Measurements from ENCODE around the gene HSFX4. TPM values are rescaled to one million over a fixed set of nuclear protein-coding genes. Genes with fewer than 3 reads are reported as not detected.
"Not testable (repeated sequence)": the region's sequence is repeated elsewhere in the genome, so short reads cannot be mapped to it uniquely, and the experiment has no call there.

The HSFX4 gene
- polyA plus RNA-seq, 2 of the 4 experiments (the other 2 are of a cell fraction): not detected

DNA sequence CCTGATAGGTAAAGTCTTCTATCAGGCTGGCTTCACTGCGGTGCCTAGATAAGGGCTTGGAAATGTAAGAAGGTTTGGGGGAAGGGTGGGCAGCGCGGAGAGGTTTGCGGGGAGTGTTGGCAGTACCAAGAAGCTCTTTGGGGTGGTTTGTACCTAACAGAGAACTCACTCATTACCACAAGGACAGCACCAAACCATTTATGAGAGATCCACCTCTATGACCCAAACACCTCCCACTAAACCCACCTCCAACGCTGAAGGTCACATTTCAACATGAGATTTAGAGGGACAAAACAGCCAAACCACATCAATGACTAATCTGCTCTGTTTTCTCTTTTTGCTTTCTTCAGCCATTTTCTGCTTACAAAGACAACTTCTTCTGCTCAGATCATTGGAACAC, 4.9 kb upstream of the HSFX4 start:
- H3K27ac ChIP-seq; H3K4me2 ChIP-seq; ATAC-seq; CTCF ChIA-PET; H3K9me3 ChIP-seq; DNase-seq (ENCODE audit: low read depth in 1 of 2, low spot score in 1 of 2); H3K4me3 ChIP-seq; H3K4me1 ChIP-seq; POLR2A ChIA-PET: not testable (repeated sequence)
- no CpG with 5 or more reads among the region's 5 CpGs for WGBS (ENCODE audit: missing lambda C conversion rate)
- FAIRE-seq: peak; percentile 98

DNA sequence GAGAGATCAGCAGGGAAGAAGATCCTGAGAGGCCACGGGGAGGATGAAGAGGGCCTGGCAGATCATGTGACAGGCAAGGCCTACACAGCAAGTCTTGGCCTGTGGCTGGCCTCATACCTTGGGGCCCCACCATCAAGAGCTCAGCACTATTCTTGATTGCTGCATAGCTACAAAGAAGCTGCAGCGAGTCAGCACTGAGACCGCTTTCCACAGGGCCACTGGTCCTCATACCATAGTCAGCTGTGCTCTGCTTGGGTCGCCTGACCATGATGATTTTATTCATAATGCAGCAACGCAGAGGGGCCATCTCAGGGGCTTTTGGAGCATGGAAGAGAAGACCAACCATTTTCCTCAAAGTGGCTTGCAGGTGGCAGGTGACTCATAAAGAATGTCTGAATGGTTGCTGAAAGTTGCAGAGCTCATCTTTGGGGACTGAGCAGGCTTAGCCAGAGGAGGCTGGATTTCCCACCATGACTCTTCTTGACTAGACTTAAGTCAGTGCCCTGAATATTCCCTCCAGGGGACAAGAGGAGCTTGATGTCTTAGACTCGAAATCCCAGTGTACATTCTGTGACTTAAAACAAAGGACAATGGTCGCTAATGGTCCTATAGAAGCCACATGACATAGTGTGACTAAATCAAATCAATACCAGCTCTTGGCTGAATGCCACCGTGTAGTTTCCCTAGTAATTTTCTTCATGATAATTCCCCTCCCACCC, 2.0 kb upstream of the HSFX4 start:
- H3K4me3 ChIP-seq; POLR2A ChIA-PET; H3K9me3 ChIP-seq; DNase-seq (ENCODE audit: low read depth in 1 of 2, low spot score in 1 of 2); H3K27ac ChIP-seq; H3K4me1 ChIP-seq; ATAC-seq; CTCF ChIA-PET; H3K4me2 ChIP-seq: not testable (repeated sequence)
- peak; percentile 49 for FAIRE-seq
- WGBS (ENCODE audit: missing lambda C conversion rate): 100% methylated on average over 1 of the region's 8 CpGs

DNA sequence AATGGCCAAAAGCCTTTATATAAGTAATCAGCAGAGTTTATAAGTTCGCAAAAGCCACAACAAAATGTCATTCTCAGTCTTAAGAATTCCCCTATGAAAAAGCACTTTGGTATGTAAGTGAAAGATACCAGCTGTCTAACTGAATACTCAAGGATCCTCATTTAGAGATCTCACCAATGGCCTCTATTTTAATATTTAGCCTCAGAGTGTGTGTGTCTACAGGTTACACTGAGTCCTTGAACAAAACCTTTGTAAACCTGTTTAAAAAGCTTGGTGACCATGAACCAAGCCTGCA, 1.5 kb upstream of the HSFX4 start:
- CTCF ChIA-PET; H3K4me2 ChIP-seq; POLR2A ChIA-PET; H3K9me3 ChIP-seq; ATAC-seq; H3K4me1 ChIP-seq; H3K4me3 ChIP-seq; DNase-seq (ENCODE audit: low read depth in 1 of 2, low spot score in 1 of 2); H3K27ac ChIP-seq: not testable (repeated sequence)
- no CpG with 5 or more reads among the region's 1 CpG for WGBS (ENCODE audit: missing lambda C conversion rate)
- FAIRE-seq: peak; percentile 96

- POLR2A ChIA-PET; ATAC-seq; H3K4me2 ChIP-seq; H3K4me3 ChIP-seq; H3K9me3 ChIP-seq; H3K4me1 ChIP-seq; CTCF ChIA-PET; H3K27ac ChIP-seq; DNase-seq (ENCODE audit: low read depth in 1 of 2, low spot score in 1 of 2): not testable (repeated sequence)
- WGBS (ENCODE audit: missing lambda C conversion rate): 100% methylated on average over 1 of the region's 1 CpG
- FAIRE-seq: peak; percentile 51
Measured at GRCh38 chrX:149928635-149929034, 738 bp upstream of the HSFX4 start.

- H3K4me2 ChIP-seq; H3K9me3 ChIP-seq; ATAC-seq; POLR2A ChIA-PET; H3K4me3 ChIP-seq; H3K4me1 ChIP-seq; DNase-seq (ENCODE audit: low read depth in 1 of 2, low spot score in 1 of 2); H3K27ac ChIP-seq: not testable (repeated sequence)
- WGBS (ENCODE audit: missing lambda C conversion rate): 83% methylated on average over 2 of the region's 4 CpGs
- CTCF ChIA-PET: interaction anchor here (0.6 kb wide), 1 partner anchor 324 kb away, joined by 4 read pairs; no protein-coding TSS in a partner anchor
- peak; percentile 98 for FAIRE-seq
Measured at GRCh38 chrX:149931355-149931754, 2.0 kb downstream of the HSFX4 start.

DNA sequence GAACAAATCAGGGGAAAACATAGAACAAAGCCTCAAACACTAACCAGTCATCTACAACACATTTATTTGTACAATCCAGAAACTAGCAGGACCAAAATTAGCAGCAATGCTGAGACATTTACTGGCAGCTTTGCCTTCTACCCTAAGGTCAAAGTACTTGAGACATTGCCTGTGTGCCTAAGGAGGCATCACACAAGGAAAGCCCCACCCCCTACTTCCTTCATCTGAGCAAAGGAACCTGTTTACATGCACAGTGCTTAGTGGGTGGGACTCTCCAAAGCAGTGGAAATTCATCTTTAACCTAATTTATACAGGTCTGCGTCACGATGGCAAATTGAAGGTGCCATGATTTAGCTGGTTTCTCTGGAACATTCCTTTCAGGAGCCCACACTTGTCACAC, 2.8 kb downstream of the HSFX4 start:
- CTCF ChIA-PET: interaction anchor here (0.6 kb wide), 1 partner anchor 323 kb away, joined by 4 read pairs; no protein-coding TSS in a partner anchor
- DNase-seq (ENCODE audit: low read depth in 1 of 2, low spot score in 1 of 2); H3K4me2 ChIP-seq; H3K4me3 ChIP-seq; POLR2A ChIA-PET; FAIRE-seq; ATAC-seq; H3K4me1 ChIP-seq; H3K9me3 ChIP-seq; H3K27ac ChIP-seq: not testable (repeated sequence)
- WGBS (ENCODE audit: missing lambda C conversion rate): 96% methylated on average over 2 of the region's 2 CpGs

DNA sequence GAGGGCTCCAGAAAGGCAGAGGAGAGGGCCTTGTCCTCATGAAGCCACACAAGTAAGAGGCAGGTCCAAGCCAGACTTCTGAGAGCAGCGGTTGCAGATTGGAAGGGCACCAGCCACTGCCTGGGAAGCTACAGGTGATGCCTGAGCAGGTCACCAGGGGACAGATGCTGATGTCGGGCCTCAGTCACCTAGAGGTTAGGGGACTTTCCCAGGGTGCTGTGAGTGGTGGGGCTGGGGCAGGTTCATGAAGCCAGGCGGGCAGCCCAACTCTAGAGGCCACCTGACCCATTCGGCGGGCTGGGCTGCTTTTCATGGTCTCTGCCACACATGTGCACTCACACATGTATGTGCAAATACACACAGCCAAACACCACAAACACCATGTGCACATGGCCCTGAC, 3.6 kb downstream of the HSFX4 start:
- DNase-seq (ENCODE audit: low read depth in 1 of 2, low spot score in 1 of 2); CTCF ChIA-PET; H3K4me3 ChIP-seq; H3K27ac ChIP-seq; ATAC-seq; H3K4me2 ChIP-seq; H3K4me1 ChIP-seq; POLR2A ChIA-PET; H3K9me3 ChIP-seq; FAIRE-seq: not testable (repeated sequence)
- WGBS (ENCODE audit: missing lambda C conversion rate): 100% methylated on average over 1 of the region's 5 CpGs

GRCh38 chrX:149933547-149933946, 4.2 kb downstream of the HSFX4 start:
- H3K4me2 ChIP-seq, ATAC-seq, H3K27ac ChIP-seq, CTCF ChIA-PET, H3K4me1 ChIP-seq, H3K4me3 ChIP-seq, H3K9me3 ChIP-seq, POLR2A ChIA-PET: not testable (repeated sequence)
- DNase-seq (ENCODE audit: low read depth in 1 of 2, low spot score in 1 of 2): peak in 1 of 2 experiments; percentile 23
- FAIRE-seq: peak; percentile 28
- 93% methylated on average over 7 of the region's 21 CpGs for WGBS (ENCODE audit: missing lambda C conversion rate)

GRCh38 chrX:149937328-149937727, 8.0 kb downstream of the HSFX4 start:
- POLR2A ChIA-PET; ATAC-seq; H3K9me3 ChIP-seq; CTCF ChIA-PET; DNase-seq (ENCODE audit: low read depth in 1 of 2, low spot score in 1 of 2); FAIRE-seq; H3K4me1 ChIP-seq: not testable (repeated sequence)
- TF ChIP-seq MAFK (IDR thresholded peaks at IDR 0.05; ENCODE audit: partially characterized antibody): peak; percentile 44
- 26% methylated on average over 5 of the region's 5 CpGs for WGBS (ENCODE audit: missing lambda C conversion rate)
- peak overlapping the region; percentile 81 for H3K4me3 ChIP-seq
- H3K4me2 ChIP-seq: peak overlapping the region; percentile 94
- peak overlapping the region; percentile 97 to 98 for H3K27ac ChIP-seq
